SH-SY5Y (cell line): ENCODE results near the gene FIGN.

ENCODE experiments used
- GATA2 ChIP-seq: IDR thresholded peaks from 2 replicates; pipeline ENCODE4 v1.6.1; 2011; ENCODE audit warnings: mild to moderate bottlenecking, low read depth, low read length
- GATA3 ChIP-seq: IDR thresholded peaks from 2 replicates; pipeline ENCODE4 v1.6.1; 2011; ENCODE audit warnings: low read depth, mild to moderate bottlenecking, low read length, moderate library complexity

GRCh38 chr2:163652751-163653150 lies 83.1 kb downstream of the FIGN start:
- no peak for TF ChIP-seq GATA2
- TF ChIP-seq GATA3 = no peak
